SK-N-MC (cell line): ENCODE measurements around the gene GGN.

Experiments used
- DNase-seq: peaks from one replicate; pipeline ENCODE4 v3.0.0-alpha.2; 2011; ENCODE audit warnings: low read depth, low spot score
- H3K27ac ChIP-seq: fragments of 200-600 bp; sonication (generic); 2 replicates; pipeline ENCODE4 v1.5.1; 2016; ENCODE audit warnings: mixed run types
- H3K36me3 ChIP-seq: fragments of 200-600 bp; sonication (generic); 2 replicates; pipeline ENCODE4 v1.6.1; 2017; ENCODE audit warnings: antibody characterized with exemption, low read length, mixed read lengths; ENCODE audit not compliant: insufficient read depth
- H3K4me3 ChIP-seq: fragments of 200-600 bp; sonication (generic); 2 replicates; pipeline ENCODE4 v1.5.1; 2016
- H3K9ac ChIP-seq: fragments of 200-600 bp; sonication (generic); 2 replicates; pipeline ENCODE4 v1.8.0; 2017; ENCODE audit warnings: mixed run types, mixed read lengths; ENCODE audit not compliant: insufficient read length
- H3K9me3 ChIP-seq: fragments of 200-600 bp; sonication (generic); 2 replicates; pipeline ENCODE4 v1.6.1; 2017; ENCODE audit warnings: low read depth, mild to moderate bottlenecking, antibody characterized with exemption, low read length, moderate library complexity, mixed read lengths
- EZH2 ChIP-seq: fragments of 200-600 bp; sonication (generic); IDR thresholded peaks from one replicate; pipeline ENCODE4 v1.6.1; 2017; ENCODE audit warnings: antibody characterized with exemption
- FOXP2 ChIP-seq: optimal IDR thresholded peaks from 2 replicates; pipeline ENCODE3; 2011; ENCODE audit warnings: mild to moderate bottlenecking, moderate library complexity; ENCODE audit not compliant: insufficient read depth; ENCODE audit errors: extremely low read length, control extremely low read depth
- POLR2AphosphoS5 ChIP-seq: IDR thresholded peaks from 2 replicates; pipeline ENCODE4 v1.6.1; 2012; ENCODE audit warnings: mild to moderate bottlenecking, low read depth, low read length, borderline replicate concordance

Gene GGN

GRCh38 chr19:38337360-38337653 lies 50.5 kb downstream of the GGN start:
- no peak for DNase-seq
- TF ChIP-seq POLR2AphosphoS5 (no peak), FOXP2 (no peak), EZH2 (no peak)
- Histone ChIP-seq H3K9ac (peak overlapping the region; percentile 60), H3K36me3 (no peaks in the 10 kb centered on the region), H3K27ac (no peak overlapping the region), H3K9me3 (no peaks in the 10 kb centered on the region), H3K4me3 (peak overlapping the region; percentile 98)

GRCh38 chr19:38336638-38337359 lies 51.0 kb downstream of the GGN start:
- H3K4me3 ChIP-seq, result peak overlapping the region; percentile 98
- no peaks in the 10 kb centered on the region for H3K36me3 ChIP-seq
- TF ChIP-seq POLR2AphosphoS5, result no peak
- no peak for TF ChIP-seq FOXP2
- no peak for TF ChIP-seq EZH2
- no peaks in the 10 kb centered on the region for H3K9me3 ChIP-seq
- H3K27ac ChIP-seq, result peak overlapping the region; percentile 75
- peak; percentile 85 for DNase-seq
- H3K9ac ChIP-seq, result peak overlapping the region; percentile 64

- H3K9me3 ChIP-seq, result no peaks in the 10 kb centered on the region
These were observed 51.7 kb downstream of the GGN start for GRCh38 chr19:38335949-38336637.

More at GRCh38 chr19:38335949-38336637, 51.7 kb downstream of the GGN start:
- H3K36me3 ChIP-seq, result no peaks in the 10 kb centered on the region
- H3K9ac ChIP-seq, result peak overlapping the region; percentile 64
- peak overlapping the region; percentile 98 for H3K4me3 ChIP-seq
- H3K27ac ChIP-seq, result peak overlapping the region; percentile 75
- DNase-seq, result peak; percentile 71
- peak; percentile 2; the same call in 1 of the 2 replicates for TF ChIP-seq POLR2AphosphoS5
- no peak for TF ChIP-seq FOXP2
